ENCODE results near the gene FCF1. TPM values are rescaled to one million over a fixed set of nuclear protein-coding genes. Genes with fewer than 3 reads are reported as not detected.
"Not testable (repeated sequence)": the region's sequence is repeated elsewhere in the genome, so short reads cannot be mapped to it uniquely, and the experiment has no call there.

Gene FCF1
- total RNA-seq, 1 experiment from 2014 or later = 39.7 TPM

DNA sequence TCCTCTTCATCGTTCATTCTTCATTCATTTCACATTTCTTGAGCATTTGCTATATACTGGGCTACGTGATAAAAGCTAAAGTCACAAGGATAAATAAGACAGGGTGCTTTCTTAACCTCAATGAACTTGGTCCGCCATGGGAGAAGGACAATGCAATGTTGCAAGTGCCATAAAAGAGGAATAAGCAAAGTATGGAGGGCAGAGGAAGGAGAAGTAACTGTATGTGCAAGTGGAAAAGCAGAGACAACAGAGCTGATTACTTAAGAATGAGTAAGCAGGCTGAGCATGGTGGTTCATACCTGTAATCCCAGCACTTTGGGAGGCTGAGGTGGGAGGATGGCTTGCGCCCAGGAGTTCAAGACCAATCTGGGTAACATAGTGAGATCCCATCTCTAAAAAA, 14.5 kb upstream of the FCF1 start:
- no peak for DNase-seq (ENCODE audit: low spot score)

DNA sequence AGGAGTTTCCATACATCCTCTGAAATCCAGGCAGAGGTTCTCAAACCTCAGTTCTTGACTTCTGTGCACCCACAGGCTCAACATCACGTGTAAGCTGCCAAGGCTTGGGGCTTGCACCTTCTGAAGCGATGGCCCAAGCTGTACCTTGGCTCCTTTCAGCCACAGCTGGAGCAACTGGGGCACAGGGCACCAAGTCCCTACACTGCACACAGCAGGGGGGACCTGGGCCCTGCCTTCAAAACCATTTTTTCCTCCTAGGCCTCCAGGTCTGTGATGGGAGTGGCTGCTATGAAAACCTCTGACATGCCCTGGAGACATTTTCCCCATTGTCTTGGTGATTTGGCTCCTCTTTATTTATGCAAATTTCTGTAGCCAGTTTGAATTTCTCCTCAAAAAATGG, 10.7 kb upstream of the FCF1 start:
- no peak for DNase-seq (ENCODE audit: low spot score)

DNA sequence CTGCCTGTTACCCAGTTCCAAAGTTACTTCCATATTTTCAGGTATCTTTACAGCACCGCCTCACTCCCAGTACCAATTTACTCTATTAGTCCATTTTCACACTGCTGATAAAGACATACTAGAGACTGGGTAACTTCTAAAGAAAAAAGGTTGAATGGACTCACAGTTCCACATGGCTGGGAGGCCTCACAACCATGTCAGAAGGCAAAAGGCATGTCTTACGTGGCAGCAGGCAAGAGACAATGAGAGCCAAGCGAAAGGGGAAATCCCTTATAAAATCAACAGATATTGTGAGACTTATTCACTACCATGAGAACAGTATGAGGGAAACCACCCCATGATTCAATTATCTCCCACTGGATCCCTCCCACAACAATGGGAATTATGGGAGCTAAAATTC, 9.9 kb upstream of the FCF1 start:
- DNase-seq (ENCODE audit: low spot score) = no peak

DNA sequence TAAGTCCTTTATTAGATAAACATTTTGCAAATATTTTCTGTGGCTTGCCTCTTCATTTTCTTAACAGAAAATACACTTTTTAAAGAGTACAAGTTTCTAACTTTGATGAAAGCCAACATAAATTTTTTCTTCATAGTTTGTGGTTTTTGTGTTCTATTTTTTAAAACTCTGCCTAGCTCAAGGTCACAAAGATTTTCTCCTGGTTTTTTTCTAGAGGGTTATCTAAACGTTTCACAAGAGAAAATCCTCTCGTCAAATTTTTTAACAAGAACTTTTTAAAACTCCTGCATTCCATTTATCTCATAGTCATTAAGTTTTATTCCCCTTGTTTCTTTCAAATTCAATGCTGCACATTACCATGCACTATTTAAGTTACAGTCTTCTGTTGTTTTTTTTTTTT, 8.3 kb upstream of the FCF1 start:
- no peak for DNase-seq (ENCODE audit: low spot score)

DNA sequence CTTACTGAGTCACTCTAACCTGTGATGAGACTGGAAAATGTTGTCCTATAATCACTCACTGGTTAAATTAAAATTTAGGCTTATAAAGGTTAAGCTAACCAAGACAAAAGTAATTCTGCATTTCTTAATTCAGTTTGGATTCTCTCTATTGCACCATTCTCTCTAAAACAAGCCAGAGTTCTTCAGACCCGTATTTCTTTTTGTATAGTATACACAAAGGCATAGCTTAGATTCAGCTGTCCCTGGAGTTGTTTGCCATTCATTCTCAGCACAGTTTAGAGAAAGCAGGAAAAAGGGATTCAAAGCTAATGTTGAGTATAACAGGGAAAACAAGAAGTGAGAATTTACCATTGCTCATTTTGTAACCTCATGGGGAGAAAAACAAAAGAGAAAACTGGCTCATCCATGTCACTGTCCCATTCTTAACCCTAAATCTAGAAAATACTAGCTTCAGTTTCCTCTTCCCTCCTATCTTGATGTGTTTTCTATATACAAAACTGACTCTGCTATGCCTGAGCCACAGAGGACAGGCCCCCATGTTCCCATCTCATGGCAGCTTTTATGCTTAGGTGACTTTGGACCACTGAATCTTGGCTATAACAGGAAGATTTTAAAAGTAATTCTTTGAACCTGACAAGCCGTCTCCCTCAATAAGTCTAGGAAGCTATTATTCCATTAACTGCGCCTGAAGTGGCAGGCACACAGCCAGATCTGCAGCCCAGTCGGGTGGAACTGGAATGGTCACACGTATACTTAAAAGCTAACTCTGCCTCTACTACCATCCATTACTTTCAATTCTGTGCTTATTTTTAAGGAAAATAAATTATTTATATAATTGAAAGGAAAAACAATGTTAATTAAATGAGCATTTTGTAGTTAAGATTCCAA, 7.1 kb upstream of the FCF1 start:
- no peak for DNase-seq (ENCODE audit: low spot score)

DNA sequence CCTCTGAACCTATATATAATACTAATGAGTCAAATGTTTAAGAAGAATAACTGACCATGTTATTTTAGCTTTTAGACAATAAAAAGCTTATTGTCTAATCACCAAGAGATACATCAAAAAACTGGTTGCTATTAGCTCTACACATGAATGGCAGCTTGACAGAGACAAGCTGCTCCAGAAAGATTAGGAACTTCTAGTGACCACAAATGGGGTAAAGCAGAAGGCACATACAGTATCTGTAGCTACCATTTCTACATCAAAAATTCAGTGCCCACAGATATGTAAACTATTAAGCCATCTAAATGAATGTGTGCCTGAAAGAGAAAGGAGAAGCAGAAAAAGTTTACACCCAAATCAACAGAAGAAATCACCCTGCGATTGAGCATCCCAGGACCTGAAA, 2.5 kb upstream of the FCF1 start:
- DNase-seq (ENCODE audit: low spot score) = no peak

DNA sequence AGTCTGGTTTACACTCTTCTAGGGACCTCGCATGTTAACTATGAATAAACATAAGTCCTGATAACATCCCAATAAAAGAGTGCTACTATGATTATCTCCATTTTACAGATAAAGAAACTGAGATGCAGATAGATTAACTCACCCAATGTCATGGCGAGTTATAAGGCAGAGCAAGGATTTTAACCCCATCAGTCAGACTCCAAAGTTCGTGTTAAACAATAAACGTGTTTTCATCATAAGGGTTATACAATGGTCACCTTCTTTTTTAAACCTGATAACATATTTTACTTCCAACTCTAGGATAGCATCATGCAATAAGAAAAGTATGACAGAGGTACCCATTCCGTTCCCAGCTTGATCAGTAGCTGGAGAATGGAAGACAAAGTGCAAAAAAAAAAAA, 1.3 kb upstream of the FCF1 start:
- DNase-seq (ENCODE audit: low spot score) = no peak

DNA sequence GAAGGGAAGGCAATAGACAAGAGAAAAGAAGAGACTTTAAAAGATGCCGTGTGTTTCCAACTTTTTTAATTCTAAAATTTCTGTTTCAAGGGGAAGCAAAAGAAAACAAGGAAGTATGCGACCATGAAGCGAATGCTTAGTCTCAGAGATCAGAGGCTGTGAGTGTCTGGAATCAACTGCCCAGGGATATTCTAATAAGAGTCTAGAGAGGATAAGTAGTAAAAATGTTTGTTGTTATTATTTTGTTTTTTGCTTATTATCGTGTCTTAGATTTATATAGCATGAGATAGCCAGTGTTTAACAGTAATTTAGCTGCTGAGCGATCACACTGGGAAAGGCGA, 421 bp downstream of the FCF1 start:
- DNase-seq (ENCODE audit: low spot score) = no peak

DNA sequence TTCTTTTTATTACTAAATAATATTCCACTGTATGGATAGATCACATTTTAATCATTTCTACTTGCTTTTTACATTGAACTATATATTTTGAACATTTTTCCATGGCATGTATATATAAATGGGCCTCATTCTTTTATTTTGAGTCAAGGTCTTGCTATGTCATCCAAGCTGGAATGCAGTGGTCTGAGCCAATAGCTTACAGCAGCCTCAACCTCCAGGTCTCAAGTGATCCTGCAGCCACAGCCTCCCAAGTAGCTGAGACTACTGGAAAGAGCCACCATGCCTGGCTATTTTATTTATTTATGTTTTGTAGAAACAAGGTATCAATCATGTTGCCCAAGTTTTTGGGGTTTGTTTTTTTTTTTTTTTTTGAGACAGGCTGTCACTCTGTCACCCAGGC, 7.6 kb downstream of the FCF1 start:
- no peak for DNase-seq (ENCODE audit: low spot score)

DNA sequence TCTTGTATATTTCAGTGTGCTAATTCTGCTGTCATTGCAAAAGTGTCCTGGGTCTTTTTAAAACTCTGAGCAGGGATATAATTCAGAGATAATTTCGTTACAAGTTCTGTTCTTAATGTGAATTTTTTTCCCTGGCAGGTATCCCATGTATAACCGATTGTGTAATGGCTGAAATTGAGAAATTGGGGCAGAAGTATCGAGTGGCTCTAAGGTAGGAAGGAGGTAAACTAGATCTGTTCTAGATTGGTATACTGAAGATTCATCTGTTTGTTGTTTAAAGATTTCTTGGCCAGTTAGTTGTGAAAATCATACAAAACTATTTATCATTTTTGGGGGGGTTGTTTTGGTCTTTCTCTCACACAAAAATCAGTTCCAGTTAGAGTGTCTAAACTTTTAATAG, 10.2 kb downstream of the FCF1 start:
- DNase-seq (ENCODE audit: low spot score) = no peak

DNA sequence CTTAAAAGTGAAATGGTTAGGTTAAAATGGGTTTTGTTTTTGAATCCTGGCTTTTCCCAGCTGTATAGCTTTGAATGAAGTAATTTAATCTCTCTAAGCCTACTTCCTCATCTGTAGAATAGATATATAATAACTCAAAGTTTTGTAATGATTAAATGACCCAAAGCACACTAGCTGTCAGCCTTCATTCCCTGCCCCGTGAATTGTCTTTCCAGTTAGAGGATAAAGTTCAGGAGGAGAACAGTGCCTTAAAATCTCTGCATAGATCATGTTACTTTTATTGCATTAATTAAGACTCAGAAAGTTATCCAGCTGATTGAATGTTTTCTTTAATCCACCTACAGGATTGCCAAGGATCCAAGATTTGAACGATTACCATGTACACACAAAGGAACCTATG, 19.4 kb downstream of the FCF1 start:
- no peak for DNase-seq (ENCODE audit: low spot score)

DNA sequence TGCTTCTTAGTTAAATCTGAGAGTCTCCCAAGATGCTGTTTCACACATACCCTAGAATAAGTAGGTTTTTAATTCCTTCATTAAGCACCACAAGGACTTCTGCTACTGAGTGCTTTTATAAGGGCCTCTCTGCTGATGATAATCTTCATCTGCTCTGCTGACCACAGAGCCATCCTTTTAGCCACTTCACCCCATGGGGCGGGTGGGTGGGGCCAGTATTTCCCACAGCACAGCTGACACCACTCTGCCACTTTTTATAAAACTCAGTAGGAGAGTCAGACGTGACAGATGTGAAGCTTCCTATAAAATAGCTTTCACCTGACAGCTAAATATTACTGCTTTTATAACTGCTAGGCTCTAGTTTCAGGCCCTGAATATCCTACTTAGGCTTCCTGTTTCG, 20.3 kb downstream of the FCF1 start:
- DNase-seq (ENCODE audit: low spot score) = no peak

DNA sequence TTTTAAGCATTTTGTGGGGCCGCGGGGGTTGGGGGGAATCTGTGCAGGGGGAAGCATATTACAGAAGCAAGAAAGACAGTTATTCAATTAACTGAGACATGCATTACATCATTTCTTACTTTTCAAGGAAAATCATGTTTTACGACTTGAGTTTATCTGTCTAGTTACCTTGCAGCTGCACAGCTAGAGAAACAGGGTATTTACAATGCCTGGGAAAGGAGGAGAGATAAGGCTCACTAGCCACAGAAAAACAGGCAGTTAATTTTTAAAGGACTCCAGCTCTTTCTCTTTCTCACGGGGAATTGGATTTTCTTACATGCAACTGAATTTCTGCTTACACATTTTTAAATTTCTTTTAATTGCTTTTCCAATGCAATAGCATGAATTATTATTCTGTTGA, 22.2 kb downstream of the FCF1 start:
- DNase-seq (ENCODE audit: low spot score) = no peak

DNA sequence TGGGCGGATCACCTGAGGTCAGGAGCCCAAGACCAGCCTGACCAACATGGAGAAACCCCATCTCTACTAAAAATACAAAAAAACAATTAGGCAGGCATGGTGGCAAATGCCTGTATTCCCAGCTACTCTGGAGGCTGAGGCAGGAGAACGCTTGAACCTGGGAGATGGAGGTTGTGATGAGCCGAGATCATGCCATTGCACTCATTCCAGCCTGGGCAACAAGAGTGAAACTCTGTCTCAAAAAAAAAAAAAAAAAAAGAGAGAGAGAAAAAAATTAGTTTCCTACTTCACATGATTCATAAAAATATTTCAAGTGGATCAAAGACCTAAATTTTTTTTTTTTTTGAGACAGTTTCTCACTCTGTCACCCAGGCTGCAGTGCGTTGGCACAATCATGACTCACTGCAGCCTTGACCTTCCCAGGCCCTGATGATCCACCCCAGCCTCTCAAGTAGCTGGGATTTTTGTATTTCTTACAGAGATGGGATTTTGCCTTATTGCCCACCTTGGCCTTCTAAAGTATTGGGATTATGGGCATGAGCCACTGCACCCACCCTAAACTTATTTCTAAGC, 24.9 kb downstream of the FCF1 start:
- no peak for DNase-seq (ENCODE audit: low spot score)

DNA sequence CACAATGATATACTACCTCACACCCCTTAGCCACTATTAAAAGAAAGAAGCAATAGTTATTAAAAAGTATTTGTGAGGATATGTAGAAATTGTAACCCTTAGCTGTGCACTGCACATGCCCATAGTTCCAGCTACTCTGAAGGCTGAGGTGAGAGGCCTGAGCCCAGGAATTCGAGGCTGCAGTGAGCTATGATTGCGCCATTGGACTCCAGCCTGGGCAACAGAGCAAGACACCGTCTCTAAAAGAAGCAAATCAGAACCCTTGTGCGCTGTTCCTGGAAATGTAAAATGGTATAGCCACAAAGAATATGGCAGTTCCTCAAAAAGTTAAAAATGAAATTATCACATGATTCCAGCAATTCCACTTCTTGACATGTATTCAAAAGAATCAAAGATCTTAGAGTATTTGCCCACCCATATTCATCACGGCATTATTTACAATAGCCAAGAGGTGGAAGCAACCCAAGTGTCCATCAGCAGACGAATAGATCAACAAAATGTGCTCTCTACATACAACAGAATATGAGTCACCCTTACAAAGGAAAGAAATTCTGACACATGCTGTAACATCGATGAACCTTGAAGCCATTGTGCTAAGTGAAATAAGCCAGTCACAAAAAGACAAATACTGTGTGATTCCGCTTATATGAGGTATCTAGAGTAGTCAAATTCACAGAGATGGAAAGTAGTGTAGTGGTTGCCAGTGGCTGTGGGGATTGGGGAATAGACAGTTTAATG, 26.5 kb downstream of the FCF1 start:
- DNase-seq (ENCODE audit: low spot score) = no peak

DNA sequence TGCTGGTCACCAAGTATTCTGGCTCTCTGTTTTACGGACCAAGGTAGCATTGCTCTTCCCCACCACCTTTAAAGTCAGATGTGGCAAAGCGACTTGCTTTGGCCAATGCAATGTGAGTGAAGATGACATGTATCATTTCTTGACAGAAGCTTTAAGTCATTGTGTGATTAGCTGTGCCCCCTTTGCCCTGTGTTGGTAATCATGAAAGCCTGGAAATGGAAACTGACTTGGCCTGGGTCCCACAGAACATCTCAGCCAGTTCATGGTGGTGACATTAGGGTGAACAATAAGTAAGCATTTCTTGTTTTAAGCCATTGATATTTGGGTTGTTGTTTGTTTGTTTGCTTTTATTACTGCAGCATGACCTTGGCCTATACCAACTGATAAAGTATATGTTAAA, 34.3 kb downstream of the FCF1 start:
- DNase-seq (ENCODE audit: low spot score) = no peak

DNA sequence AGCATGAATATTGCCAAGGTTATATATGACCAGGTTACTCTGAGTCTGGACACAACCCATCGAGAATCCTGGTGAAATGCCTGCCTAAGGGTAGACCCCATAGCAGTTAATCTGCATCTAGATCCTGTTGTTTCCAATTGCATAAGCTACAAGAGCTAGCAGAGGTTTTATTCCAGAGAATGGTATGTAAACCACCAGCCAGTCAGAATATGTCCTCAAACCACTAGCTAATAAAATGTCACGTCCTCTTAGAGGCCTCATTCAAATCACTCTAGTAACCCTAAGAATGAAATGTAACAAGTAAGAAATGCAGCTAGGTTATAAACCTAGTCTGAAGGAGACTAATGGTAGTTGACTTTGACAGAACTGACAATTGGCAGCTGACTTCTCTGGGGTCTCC, 41.2 kb downstream of the FCF1 start:
- no peak for DNase-seq (ENCODE audit: low spot score)

DNA sequence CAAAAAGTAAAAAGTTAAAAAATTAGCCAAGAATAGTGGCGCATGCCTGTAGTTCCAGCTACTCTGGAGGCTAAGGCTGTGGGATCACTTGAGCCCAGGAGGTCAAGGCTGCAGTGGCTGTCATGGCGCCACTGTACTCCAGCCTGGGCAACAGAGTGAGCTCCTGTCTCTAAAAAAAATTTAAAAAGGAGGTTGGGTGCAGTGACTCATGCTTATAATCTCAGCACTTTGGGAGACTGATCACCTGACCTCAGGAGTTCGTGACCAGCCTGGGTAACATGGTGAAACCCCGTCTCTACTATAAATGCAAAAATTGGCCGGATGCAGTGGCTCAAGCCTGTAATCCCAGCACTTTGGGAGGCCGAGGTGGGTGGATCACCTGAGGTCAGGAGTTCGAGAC, 42.0 kb downstream of the FCF1 start:
- DNase-seq (ENCODE audit: low spot score) = no peak

DNA sequence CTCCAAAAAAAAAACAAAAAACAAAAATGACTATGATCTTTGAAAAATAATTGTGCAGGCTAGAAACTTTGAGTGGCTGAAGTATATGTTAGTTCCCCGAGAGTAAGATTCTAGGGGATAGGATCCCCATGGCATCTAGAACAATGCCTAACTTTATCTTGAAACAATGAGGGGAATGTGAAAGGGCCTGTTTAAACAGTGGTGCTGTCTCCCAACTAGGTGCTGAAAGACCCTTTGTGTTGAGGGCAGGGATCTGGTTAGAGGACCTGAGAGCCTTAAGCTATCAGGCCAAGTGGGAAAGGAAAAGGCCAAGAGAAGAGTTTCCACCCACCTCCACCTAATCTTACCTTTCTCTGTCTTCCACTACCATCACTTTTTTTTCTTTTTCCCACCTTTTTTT, 43.4 kb downstream of the FCF1 start:
- no peak for DNase-seq (ENCODE audit: low spot score)

DNA sequence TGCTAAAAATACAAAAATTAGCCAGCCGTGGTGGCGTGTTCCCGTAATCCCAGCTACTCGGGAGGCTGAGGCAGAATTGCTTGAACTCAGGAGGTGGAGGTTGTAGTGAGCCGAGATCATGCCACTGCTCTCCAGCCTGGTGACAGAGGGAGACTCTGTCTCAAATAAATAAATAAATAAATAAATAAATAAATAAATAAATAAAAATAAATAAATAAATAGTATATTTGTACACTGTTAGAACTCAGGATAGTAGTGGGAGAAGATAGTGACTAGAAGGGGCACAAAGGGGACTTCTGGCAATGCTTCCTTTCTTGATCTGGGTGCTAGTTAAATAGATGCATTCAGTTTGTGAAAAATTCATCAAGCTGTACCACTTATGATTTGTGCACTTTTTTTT, 45.6 kb downstream of the FCF1 start:
- not testable (repeated sequence) for DNase-seq (ENCODE audit: low spot score)

DNA sequence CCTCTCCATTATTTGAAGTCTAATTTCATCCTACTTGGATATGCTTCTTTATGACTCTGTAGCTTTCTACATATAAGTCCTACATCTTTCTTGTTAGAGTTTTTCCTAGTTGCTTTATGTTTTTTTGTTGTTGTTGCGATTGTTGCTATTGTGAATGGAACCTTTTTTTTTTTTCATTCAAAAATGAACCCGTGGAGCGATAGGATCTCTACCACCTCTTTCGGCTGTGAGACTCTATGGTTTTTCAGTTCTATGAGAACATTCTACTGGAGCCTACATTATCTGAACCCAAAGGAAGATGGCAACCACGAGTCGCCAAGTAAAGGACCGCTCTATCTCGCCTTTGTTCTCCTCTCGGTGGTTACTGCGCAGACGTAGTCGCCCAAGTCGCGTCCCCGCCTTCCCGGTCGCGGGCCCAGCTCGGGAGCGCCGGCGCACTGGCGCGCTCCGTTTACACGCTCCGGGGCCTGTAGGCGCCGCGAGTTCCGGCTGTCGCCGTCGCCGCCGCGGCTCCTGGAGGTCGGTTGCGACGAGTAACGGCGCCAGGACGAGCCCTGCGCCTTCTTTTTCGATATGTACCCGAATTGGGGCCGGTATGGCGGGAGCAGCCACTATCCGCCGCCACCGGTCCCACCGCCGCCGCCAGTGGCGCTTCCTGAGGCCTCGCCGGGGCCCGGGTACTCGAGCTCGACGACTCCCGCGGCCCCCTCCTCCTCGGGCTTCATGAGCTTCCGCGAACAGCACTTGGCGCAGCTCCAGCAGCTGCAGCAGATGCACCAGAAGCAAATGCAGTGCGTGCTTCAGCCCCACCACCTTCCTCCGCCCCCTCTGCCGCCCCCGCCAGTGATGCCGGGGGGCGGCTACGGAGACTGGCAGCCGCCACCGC, 50.2 kb downstream of the FCF1 start, which contains the start of gene YLPM1:
Gene YLPM1, plus strand, starts transcription at position 400 of the 886 bp plus-strand sequence. Its CDS starts 174 bp downstream, at position 574.
- DNase-seq (ENCODE audit: low spot score) = peak; percentile 97
